Pons (tissue), 1 donor: Measurements from ENCODE around the gene SPSB2.

Experiments
- DNase-seq: peaks from one replicate; pipeline ENCODE4 v3.0.0-alpha.2; 2016; ENCODE audit warnings: low spot score

Gene SPSB2

DNA sequence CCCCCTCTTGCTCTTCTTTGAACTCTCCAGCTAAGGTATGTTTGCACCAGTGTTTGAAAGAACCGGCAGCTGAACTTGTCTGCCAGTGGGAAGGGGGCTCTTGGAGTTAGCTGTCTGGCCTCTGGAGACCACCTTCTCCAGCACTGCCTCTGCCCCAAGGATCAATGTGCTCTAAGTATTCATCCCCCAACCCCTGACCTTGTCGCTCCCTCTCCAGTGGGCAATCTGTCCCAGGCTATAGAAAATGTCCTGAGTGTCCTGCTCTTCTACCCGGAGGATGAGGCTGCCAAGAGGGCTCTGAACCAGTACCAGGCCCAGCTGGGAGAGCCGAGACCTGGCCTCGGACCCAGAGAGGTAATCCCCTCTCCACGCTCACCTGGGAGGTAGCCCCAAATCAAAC is 42.1 kb downstream of the SPSB2 start:
- DNase-seq = no peak

DNA sequence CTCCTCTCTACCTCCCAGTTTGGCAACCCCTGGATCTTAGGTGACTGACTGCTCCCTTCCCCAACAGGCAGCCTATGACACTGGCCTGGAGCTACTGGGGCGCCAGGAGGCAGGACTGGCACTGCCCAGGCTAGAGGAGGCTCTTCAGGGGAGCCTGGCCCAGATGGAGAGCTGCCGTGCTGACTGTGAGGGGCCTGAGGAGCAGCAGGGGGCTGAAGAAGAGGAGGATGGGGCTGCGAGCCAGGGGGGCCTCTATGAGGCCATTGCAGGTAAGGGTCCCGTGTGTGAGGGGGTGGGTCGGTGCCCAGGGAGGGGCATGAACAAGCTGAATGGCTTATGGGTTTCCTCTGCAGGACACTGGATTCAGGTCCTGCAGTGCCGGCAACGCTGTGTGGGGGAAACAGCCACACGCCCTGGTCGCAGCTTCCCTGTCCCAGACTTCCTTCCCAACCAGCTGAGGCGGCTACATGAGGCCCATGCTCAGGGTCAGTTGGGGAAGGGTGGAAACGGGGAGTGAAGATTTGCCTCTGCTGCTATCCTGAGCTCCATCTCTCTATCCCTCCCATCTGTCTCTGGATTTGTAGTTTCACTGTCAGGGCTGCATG is 42.7 kb downstream of the SPSB2 start:
- no peak for DNase-seq

DNA sequence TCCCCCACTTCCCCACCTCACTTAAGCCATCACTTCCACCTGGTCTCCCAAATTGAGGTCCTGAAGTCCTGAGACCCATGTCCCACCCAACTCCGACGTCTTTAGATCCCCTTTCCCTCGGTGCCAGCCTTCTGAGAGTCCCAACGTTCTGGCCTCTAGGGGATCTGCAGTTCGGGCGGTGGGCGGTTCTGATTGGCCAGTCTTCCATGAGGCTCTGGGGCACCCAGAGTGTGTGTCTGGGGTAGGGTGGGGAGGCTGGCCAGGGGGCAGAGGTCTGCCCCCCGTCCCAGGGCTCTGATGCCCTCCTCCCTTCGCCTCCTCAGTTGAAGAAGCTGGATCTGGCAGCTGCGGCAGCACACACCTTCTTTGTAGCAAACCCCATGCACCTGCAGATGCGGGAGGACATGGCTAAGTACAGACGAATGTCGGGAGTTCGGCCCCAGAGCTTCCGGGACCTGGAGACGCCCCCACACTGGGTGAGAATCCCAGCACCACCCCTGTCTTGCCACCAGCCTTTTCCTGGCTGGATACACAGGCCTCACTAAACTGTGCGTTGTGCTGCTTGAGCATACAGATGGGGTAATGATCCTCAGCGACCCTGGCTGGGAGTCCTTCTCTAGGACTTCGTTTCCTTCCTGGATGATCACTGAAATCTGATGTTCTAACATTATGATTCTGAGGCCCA is 43.4 kb downstream of the SPSB2 start:
- DNase-seq = no peak

DNA sequence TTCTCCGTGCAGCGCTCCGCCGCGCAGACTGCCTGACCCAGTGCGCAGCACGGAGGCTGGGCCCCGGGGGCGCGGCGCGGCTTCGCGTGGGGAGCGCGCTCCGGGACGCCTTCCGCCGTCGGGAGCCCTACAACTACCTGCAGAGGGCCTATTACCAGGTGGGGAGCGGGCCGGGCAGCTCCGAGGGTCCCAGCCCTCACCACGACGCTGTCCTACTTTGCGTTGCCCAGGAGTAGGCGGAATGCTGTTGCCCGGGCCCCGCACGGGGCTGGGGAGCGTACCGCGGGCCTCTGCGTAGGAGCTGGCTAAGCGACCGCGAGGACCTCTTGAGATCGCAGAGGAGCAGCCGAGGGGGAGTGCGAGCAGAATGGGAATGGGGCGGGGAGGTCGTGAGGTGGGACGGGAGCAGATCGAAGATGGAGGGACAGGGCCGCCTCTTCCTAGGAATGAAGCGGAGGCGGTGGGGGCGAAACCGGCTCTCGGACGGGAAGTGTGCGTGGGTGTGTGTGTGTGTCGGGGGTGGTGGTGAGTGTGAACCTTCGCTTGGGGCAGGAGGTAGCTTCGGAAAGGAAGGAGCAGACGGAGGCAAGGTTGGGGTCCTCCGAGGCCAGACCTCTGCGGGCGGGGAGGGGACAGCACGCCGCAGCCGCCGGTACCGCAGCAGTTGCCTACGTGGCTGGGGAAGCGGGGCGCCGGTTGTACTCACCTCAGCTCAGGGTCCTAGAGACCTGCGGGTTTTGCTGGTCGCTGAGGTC is 44.1 kb downstream of the SPSB2 start:
- DNase-seq = no peak

DNA sequence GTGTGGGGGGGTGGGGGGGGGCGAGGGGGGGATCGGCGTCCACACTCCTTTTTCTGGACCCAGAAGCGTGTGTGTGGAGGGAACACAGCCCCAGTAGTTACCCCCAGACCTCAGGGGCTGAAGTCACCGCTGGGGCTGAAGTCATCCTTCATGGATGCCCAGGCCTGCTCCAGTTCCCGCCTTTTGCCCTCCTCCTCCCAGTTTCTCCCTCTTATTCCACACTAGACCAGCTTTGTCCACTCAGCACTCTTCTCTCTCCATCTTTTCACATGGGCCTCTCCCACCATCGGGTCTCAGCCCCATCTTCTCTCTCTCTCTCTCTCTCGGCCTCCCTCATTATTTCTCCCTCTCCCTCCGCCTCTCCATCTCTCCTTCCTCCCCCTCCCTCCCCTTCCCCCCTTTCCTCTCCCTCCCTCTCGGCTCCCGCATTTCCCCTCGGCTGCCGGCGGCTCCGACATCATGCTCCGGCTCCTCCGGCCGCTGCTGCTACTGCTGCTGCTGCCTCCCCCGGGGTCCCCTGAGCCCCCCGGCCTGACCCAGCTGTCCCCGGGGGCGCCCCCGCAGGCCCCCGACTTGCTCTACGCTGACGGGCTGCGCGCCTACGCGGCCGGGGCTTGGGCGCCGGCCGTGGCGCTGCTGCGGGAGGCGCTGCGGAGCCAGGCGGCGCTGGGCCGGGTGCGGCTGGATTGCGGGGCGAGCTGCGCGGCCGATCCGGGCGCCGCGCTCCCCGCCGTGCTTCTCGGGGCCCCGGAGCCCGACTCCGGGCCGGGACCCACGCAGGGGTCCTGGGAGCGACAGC is 44.9 kb downstream of the SPSB2 start, which contains the start of gene P3H3:
TSS of gene P3H3 (plus strand) at position 426 of the 799 bp plus-strand sequence. CDS start at position 460, 34 bp downstream.
- no peak for DNase-seq

DNA sequence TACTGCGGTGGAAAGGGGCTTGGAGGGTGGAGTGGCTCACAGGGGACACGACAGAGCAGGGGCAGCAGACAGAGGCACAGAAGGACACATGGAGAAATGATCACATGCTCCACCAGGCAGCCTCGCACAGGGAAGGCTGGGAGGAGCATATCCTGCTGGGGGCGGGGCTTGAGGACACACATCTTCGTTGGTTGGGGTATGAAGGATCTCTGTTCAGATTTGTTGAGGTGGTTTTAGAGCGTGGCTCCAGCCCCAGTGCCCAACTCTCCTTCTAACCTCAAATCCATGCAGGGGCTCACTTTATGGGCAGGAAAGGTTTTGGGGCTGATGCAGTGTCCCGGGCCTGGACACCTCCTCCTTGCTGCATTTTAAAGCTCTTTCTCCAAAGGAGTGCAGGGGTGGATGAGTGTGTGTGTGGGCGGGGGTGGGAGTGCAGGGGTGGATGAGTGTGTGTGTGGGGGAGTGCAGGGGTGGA is 45.6 kb downstream of the SPSB2 start:
- DNase-seq = peak; percentile 63

DNA sequence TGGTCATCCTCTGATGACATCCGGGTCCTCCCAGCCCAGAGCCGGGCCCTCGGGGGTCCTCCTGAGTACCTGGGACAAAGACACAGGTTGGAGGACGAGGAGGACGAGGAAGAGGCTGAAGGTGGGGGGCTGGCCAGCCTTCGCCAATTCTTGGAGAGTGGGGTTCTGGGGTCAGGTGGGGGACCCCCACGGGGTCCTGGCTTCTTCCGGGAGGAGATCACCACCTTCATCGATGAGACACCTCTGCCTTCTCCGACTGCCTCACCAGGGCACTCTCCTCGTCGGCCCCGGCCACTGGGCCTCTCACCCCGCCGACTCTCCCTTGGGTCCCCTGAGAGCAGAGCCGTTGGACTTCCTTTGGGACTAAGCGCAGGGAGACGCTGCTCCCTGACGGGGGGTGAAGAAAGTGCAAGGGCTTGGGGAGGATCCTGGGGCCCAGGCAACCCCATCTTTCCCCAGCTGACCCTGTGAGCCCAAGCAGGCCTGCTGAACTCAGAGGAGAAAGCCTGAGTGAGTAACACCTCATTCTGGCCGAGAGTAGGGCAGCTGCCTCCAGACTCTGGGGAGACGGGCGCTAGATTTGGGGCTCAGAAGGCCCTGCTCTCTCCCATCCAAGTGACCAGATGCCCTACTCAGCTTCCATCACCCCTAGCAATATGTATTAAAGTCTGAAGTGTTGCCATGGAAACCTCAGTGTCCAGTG is 46.2 kb downstream of the SPSB2 start:
- no peak for DNase-seq

DNA sequence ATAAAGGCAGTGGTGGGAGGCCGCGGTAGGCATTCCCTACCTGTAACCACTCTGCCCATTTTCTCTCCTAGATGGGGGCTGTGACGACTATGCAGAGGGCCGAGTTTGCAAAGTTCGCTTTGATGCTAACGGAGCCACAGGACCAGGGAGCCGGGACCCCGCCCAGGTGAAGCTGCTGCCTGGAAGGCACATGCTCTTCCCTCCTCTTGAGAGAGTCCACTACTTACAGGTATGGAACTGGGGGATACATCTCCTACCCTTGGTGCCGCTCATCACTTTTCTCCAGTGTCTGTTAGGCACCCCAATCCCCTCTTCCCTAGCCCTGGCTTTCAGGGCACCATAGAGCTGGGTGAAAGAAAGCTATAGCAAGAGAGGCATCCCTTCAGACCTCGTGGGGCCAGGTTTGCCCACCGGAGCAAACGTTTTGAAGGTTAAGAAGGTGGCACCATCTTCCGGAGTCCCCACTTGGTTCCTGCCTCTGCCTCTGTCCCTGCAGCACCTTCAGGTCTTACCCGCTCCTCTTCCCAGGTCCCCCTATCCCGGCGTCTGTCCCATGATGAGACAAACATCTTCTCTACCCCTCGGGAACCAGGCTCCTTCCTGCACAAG is 46.9 kb downstream of the SPSB2 start:
- DNase-seq = no peak

DNA sequence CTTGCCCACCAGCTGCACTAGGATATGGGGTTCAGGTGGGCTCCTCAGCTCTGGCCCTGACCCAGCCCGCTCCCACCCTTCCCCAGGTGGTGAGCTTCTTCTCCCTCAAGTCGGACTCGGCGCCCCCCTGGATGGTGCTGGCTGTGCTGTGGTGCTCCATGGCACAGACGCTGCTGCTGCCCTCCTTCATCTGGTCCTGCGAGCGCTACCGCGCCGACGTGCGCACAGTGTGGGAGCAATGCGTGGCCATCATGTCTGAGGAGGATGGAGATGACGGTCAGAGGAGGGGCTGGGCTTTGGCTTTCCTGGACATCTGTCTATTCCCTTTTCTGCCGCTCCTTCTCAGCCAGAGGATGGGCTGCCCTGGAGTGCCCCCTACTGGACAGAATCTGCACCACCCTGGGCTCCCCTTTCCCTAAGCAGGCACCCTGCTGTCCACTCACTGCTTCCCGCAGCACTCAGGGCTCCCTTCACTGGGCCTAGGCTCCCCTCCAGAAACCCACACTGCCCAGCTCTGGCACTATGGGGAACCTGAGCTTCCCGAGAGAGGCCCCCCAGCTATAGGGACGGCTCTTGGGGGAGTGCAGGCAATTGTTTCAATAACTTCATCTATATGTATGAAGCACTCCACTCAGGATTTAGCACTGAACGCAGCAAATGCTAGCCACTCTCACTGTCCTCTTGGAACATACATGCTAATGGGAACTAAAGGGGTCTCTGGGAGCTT is 47.5 kb downstream of the SPSB2 start:
- peak; percentile 77 for DNase-seq

DNA sequence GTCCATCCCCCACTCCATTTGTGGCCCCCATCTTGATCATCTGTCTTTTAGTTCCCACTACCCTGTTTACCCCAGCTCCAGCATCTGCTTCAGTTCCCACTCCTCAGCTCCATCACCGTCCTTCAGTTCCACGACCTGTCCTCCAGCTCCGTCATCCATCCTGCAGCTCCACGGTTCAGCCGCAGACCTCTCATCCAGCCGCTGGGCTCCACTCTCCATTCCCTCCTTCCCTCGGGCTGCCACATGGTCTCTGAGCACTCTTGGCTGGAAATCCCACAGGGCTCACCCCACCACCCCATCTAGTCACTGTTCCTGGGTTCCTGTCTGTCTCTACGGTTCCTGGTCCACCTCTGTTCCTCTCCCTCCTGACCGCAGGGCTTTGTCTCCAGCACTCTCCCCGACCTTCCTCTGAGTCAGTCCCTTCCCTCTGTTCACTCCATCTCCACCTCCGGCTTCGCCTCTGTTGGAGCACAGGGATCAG is 48.2 kb downstream of the SPSB2 start:
- DNase-seq = no peak

DNA sequence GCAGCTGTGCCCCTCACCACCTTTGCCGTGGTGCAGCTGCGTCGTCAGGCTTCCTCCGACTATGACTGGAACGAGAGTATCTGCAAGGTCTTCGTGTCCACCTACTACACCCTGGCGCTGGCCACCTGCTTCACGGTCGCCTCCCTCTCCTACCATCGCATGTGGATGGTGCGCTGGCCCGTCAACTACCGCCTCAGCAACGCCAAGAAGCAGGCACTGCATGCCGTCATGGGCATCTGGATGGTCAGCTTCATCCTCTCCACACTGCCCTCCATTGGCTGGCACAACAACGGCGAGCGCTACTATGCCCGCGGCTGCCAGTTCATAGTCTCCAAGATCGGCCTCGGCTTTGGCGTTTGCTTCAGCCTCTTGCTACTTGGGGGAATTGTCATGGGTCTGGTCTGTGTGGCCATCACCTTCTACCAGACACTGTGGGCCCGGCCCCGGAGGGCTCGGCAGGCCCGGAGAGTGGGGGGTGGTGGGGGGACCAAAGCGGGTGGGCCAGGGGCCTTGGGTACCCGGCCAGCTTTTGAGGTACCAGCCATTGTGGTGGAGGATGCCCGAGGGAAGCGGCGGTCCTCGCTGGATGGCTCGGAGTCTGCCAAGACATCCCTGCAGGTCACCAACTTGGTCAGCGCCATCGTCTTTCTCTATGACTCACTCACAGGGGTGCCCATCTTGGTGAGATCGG is 48.9 kb downstream of the SPSB2 start:
- DNase-seq = no peak

DNA sequence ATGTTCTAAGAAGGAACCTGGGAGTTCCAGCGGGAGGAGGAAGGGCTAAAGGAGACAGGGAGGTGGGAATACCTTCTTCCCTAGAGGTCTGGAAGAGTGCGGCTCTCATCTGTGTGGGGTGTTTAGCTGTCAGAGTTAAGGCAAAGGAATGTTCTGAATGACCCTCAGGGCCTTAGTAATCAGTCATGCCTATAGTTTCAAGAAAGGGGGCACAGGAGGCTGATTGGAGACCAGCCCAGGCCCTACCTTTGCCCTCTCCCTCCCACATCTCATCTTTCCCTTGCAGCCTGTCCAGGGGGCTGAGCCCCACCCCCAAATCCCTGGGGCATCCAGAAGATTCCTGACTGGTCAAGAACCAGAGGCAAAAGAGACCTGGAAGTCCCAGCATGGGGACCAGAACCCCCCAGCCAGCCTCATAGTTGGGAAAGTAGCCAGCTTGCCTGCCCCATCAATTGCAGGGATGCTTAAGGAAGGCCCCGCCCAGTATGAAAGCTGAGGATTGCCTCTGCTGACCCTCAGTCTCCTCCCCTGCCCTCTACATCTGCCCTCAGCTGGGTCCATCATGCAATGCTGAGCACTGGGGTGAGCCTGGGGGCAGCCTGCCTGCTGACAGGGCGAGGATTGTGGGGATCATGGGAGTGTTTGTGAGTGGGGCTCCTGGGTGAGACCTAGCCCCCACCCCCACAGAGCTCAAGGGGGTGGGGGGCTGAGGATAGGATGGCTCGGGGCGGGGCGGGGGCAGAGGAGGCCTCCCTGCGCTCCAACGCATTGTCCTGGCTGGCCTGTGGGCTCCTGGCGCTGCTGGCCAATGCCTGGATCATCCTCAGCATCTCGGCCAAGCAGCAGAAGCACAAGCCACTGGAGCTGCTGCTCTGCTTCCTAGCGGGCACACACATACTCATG is 49.7 kb downstream of the SPSB2 start:
- DNase-seq = no peak

DNA sequence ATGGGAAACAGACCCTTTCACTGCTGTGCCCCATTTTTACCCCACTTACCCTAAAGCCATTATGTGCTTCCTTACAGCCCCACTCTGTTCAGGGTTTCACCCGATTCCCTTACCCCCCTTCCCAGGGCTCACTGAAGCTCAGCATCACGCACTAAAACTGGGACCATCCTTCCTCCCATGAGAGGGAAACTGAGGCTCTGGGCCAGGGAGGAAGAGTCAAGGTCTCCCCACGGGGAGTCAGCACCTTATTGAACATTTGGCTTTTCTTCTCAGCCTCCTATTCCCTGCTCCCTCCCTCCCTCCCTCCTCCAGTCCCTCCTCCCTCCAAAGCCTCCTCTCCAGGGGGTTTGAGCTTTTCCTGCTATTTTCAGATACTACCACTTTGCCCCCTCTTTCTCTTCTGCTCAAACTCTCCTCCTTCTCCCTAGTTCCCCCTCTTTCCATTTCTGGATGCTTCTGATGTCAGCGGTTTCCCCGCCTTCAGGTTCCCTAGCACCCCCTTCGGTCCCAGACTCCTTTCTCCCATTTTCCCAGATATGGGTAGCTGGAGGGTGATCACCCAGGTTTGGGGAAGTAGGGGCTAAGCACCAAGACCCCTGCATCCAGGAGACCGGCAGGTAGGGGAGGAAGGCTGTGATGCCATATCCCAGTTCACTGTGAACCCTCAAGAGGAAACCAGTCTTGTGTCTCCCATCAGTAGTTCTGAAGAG is 50.5 kb downstream of the SPSB2 start:
- DNase-seq = no peak

DNA sequence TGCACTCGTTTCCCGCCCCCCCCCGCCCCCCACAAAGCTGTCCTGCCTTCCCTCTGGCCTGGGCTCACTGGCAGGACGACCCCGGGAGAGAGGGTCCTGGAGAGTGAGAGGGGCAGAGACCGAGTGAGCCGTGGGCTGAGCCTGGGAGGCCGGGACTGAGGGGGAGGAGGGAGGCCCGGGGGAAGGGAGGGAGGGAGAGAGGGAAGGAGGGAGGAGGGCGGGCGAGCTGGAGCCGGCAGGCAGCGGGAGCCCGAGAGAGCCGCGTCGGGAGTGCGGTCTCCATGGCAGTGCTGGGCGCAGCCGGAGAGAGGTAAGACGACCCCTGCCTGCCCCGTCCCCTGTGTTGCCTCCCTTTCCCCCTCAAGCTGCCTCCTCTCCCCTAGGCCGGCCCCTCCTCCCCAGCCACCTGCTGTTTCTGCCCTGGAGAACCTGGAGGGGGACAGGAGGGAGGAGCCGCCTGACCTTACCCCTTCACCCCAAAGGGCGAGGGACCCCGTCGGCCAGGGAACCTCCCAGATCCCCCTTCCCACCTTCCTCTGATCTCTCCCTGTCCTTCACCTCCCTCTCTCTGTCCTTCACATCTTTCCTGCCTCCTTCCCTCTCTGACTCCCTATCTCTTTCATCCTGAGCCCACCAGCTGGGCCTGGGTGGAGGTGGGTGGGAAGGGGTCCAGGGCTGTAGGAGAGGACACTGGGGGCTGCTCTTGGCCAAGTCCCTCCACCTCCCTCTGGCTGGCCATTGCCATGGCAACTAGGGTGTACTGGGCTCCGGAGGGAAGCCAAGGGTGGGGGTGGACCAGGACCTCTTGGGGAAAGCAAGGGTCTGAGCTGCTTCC is 51.3 kb downstream of the SPSB2 start, which contains the start of gene GPR162:
TSS of gene GPR162 (plus strand) at position 231 of the 835 bp plus-strand sequence. CDS start 2,078 bp downstream, outside the sequence.
- DNase-seq = no peak
